ENCODE measurements around the gene CDHR3.

- TF ChIP-seq, protein P1, sequence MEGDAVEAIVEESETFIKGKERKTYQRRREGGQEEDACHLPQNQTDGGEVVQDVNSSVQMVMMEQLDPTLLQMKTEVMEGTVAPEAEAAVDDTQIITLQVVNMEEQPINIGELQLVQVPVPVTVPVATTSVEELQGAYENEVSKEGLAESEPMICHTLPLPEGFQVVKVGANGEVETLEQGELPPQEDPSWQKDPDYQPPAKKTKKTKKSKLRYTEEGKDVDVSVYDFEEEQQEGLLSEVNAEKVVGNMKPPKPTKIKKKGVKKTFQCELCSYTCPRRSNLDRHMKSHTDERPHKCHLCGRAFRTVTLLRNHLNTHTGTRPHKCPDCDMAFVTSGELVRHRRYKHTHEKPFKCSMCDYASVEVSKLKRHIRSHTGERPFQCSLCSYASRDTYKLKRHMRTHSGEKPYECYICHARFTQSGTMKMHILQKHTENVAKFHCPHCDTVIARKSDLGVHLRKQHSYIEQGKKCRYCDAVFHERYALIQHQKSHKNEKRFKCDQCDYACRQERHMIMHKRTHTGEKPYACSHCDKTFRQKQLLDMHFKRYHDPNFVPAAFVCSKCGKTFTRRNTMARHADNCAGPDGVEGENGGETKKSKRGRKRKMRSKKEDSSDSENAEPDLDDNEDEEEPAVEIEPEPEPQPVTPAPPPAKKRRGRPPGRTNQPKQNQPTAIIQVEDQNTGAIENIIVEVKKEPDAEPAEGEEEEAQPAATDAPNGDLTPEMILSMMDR (IDR thresholded peaks at IDR 0.05; ENCODE audit: low read length) = no peak
- TF ChIP-seq EZH2 (optimal IDR thresholded peaks at IDR 0.05; ENCODE audit: low read depth, low read length) = no peak
Measured at GRCh38 chr7:106054971-106055532, 92.0 kb downstream of the CDHR3 start.
